Erythroblast (primary cell): Measurements from ENCODE around the gene CENPO.

Experiments
- GATA1 ChIP-seq: IDR thresholded peaks from 2 replicates; pipeline ENCODE4 v1.6.1; 2011; ENCODE audit warnings: low read depth, mild to moderate bottlenecking, control low read depth, low read length, moderate library complexity
- POLR2A ChIP-seq: IDR thresholded peaks from 2 replicates; pipeline ENCODE4 v1.6.1; 2011; ENCODE audit warnings: mild to moderate bottlenecking, low read length

GRCh38 chr2:24792542-24792873 is 717 bp upstream of the CENPO start:
- no peak for TF ChIP-seq POLR2A
- no peak for TF ChIP-seq GATA1
